Measurements from ENCODE around the gene L3MBTL4.
"Not testable (repeated sequence)": the region's sequence is repeated elsewhere in the genome, so short reads cannot be mapped to it uniquely, and the experiment has no call there.

Gene L3MBTL4

DNA sequence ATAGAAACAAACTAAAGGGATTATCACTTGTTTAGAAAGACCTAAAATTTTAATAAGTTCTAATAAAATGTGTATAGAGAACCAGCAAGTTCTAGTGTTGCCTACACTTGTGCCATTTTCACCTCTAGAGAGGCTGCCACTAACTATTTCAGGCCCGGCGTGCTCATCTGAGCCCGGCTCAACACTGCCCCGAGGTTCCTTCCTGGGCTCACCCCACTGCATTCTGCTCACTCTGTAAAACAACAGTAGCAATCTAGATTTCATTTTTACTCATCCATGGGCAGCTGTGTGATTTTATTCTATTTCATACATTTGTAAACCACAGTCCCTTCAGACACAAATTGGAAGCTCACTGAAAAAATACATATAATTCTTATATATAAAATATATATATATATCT, 253.2 kb downstream of the L3MBTL4 start:
- DNase-seq = no peak

DNA sequence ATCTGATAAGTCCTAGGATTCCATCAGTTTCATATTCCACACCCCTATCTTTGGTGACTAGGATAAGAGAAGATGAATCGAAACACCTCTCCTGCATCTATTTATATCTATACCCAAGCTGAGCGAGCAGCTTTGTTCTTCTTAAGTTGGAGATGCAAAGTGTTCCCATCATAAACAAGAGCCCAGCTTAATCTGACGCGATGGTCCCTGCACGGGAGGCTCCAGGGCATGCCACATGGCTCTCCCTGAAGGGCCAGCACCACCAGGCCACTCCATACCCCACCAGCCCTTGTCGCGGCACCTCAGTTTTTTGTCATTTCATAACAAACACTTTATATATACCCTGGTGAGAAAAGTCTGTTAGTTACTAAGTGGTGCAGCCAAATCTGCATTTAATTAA, 255.3 kb downstream of the L3MBTL4 start:
- no peak for DNase-seq

DNA sequence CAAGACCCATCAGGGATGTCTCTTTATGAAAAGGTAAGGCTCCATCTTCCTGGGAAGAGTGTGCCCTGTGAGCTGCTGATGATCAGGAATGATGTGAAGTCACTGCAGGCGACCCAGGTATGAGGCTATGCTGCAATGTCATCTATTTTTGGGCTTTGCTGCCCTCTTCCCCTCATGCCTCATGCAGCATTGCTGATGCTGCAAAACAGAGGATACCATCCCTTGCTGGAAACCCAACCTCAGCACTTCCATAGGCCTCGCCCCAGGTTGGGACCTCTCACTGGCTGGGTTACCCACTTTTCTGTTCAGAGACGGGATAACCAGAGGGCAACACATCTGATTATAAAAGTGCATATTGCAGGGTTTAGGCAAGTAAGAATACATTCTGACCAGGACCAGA, 255.8 kb downstream of the L3MBTL4 start:
- no peak for DNase-seq

DNA sequence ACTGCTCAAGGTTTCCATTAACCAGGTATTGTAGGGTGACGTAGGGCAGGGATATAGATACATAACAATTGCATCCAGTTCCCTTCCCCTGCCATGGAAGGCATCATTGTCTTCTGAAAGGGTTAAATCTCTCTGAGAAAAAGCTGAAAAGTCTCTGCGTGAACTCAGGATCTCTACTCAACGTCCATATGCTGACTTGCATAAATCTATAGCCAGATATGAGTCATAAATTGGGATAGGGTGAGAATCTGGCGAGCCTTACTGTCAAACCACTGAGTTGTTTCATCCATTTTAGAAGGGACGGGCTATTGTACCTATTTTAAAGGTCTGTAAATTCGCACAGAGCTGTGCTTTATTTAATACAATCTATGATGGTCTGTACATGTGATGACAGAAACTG, 258.3 kb downstream of the L3MBTL4 start:
- DNase-seq = no peak

DNA sequence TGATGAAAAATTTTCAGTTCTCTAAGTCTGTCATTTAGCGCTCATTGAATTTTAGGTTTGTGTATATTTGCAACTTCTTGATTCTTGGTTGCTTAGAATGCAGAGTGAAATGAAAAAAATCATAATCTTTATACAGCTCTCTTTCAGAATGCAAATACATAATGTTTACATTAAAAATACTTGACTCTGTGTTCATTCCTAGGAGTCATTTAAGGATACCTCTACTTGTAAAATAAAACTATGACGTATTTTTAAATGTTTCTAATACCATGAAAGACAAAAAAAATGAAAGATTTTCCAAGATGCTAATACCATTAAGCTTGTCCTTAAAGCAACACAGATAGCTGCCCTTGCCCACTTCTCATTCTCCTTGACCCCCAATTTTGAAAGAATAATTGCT, 259.0 kb downstream of the L3MBTL4 start:
- DNase-seq = no peak

DNA sequence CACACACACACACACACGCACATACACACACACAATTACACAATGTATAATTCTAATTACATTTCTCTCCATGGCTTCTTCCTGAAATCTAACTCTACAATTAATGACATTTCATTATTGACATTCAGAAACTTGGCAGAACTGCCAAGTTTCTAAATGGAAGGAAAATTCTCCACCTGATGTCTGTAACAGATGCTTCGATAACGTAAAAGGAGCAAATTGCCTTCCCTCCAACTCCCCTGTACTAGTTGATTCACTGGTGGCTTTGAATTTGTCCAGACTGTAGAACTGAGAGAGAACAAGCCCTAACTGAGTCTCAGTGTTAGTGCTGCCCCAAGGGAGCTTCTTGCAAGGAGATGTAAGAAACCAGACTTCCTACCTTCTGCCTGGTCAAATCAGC, 264.3 kb downstream of the L3MBTL4 start:
- no peak for DNase-seq

DNA sequence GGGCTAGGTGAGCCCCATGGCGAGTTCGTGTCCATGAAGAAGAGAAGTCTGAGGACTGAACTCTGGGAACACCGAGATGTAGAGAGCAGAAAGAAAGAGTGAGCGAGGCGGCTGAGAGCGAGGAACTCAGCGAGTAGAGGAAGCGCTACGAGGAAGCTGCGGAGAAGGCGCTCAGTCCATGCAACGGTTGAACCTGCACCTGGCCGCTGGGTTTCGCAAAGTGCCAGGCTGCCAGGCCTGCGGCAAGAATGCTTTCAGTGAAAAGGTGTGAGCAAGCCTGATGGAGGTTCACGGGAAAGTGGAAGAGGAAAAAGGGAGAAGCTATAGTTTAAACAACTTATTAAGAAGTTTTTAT, 268.4 kb downstream of the L3MBTL4 start:
- DNase-seq = no peak

DNA sequence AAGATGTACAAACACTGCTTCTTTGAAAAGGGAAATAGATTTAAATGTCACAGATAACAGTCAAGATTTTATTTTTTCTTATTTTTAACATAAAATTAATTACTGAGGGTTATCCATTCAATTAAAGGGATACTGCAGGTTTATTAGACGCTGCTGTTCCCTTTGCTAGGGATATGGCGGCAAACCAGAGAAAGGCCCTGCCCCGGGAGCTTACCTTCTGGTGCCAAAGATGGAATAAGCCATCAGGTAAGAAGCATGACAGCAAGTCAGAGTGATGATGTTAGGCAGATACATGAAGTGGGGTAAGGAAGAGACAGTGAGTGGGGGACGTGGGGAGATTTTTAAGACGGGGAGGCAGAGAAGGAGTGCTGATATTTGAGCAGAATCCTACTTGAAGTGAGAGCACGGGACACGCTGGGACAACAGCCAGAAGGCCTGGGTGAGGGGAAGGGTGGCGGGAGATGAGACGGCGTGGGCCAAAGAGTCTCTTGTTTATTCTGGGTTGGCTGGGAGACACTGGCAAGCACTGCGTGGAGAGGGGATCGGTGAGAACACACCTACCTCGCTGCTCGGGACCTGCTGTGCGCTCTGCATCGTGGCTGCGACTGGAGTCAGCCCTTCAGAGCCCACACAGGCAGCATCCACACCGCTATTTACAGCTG, 268.9 kb downstream of the L3MBTL4 start:
- no peak for DNase-seq

DNA sequence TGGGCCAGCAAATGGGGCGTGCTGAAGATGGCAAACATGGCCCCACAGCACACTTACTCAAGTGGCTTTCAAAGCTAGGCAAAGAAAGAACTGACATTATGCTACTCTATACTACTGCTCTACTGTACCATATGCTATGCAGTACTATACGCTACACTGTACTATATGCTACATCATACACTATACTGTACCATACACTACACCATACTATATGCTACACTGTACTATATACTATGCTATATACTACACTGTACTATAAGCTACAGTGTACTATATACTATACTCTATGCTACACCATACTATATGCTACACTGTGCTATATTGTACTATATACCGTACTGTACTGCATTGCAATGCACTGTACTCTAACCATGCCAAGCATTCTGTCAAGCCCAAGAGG, 275.7 kb downstream of the L3MBTL4 start:
- DNase-seq = no peak

DNA sequence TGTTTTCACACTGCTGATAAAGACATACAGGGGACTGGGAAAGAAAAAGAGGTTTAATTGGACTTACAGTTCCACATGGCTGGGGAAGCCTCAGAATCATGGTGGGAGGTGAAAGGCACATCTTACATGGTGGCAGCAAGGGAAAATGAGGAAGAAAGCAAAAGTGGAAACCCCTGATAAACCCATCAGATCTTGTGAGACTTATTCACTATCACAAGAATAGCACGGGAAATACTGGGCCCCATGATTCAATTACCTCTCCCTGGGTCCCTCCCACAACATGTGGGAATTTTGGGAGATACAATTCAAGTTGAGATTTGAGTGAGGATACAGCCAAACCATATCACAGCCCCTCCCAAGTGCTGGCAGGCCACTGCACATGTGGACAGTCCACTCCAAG, 278.8 kb downstream of the L3MBTL4 start:
- not testable (repeated sequence) for DNase-seq

DNA sequence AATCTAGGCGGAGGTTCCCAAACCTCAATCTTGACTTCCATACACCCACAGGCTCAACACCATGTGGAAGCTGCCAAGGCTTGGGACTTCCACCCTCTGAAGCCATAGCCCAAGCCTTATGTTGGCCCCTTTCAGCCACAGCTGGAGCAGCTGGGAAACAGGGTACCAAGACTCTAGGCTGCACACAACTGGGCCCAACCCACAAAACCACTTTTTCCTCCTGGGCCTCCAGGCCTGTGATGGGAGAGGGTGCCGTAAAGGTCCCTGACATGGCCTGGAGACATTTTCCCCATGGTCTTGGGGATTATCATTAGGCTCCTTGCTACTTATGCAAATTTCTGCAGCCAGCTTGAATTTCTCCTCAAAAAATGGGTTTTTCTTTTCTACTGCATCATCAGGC, 279.7 kb downstream of the L3MBTL4 start:
- DNase-seq = not testable (repeated sequence)

DNA sequence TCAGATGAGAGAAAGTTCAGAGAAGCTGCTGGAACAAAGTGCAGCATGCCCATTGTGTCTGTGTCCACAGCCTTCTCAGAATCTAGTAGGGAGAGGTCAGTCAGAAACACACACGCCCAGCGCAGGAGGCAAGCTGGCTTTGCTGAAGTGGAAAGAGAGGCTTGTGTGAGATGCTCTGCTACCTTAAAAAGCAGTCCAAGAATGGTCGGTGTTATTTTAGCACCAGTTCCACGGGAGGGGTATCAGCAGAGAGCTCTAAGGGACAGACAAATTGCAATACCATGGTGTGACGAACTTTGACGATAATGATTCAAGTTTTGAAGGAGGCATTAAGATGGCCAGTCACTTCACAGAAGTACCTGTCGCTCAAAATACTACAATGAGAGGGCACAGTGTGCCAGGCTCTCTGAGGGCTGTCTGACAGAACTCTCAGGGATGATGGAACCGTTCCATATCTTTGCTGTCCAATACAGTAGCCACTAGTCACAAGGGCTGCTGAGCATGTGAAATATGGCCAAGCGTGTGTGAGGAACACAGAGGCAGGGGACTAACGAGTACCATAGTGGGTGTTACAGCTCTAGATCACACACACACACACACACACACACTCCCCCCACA, 281.9 kb downstream of the L3MBTL4 start:
- DNase-seq = no peak

DNA sequence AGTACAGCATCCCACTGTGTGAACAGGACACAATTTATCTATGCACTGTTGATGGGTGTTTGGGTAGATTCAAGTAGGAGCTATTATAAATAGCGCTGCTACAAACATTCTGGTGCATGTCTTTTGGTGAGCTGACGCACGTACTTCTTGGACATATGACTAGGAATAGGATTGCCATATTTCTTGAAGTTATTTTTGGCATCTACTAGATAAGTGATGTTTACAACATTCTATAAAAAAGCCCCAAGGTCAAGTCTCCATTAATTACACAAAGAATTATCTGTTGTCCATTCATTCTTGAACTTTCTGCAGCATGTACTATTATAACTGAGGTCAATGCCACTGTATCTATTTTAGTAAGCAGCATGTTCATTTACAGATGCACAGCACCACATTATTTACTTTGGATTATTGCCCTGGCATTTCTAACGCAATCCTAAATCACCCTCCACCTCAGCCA, 293.9 kb downstream of the L3MBTL4 start:
- DNase-seq = no peak

DNA sequence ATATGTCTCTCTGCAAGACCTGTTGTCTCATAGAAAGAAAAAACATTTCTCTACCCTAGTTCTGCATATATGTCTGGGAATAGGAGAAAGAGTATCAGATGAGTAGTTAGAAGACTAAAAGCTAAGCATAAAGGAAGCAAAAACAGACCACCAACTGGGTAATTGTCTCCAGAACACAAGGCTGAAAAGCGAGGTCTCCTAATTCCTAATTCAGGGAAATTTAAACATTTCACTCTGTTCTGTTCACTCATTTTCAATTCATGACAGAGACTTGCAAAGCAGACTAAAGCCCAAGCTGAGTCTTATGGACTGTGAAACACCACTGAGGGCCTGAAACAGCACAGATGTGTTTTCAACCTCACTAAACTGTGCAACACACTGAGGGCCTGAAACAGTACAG, 294.9 kb downstream of the L3MBTL4 start:
- DNase-seq = no peak

DNA sequence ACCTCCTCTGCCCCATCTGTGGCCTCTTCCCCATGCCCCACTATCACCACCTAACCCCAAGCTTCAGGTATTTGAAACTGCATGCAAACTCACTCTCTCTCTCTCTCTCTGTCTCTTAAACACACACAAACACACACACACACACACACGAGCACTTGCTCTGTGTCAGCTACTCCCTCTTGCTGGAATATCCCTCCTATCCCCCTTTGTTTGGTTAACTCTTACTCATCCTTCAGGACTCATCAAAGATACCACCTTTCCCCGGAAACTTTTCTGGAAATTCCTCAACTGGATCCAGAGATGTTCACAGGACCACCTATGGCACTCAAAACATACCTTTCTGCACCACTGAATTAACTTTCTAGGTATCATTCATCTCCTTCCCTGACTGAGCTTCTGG, 296.6 kb downstream of the L3MBTL4 start:
- no peak for DNase-seq

DNA sequence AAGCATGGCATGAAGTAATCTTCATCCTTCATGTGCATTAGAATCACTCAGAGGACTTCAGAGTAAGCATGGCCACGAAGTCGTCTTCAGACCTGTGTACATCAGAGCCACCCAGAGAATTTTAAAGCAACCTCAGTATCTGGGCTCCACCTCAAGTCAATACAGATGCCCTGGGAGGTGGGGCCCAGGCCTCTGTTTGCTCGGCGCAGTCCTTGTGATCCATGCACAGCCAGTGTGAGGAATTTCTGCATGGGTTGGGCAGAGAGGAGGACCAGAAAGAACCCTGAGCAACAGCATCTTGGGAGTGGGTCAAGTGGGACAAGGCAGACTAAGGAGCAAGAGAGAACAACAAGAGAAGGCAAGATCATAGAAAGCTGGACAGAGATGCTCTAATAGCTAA, 299.0 kb downstream of the L3MBTL4 start:
- no peak for DNase-seq

DNA sequence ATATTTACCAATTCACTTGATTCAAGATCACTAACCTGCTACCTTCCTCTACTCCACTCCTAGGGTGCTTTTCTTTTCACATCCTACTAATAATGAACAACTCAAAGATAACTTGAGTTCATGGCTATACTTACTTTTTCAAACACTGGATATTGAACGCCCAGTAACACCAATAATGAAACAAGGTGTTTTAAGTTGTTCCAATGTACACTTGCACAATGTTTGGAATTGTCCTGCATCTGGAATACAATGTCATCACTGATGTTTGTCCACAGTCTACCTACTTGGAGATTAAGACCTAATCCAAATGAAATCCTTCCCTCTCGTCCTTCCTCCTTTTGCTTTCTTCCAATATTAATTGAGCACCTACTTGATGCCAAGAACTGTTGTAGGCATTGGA, 301.1 kb downstream of the L3MBTL4 start:
- no peak for DNase-seq

DNA sequence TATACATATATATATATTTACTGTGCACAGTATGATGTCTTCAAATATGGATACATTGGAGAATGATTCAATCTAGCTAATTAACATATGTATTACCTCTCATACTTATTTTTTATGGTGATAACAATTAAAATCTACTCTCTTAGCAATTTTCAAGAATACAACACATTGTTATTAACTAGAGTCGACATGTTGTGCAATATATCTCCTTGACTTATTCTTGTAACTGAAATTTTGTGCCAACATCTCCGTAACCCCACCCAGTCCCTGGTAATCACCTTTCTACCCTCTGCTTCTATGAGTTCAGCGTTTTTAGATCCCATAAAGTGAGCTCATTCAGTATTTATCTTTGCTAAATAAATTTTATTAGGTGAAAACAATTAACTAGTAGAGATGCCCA, 303.0 kb downstream of the L3MBTL4 start:
- DNase-seq = no peak

DNA sequence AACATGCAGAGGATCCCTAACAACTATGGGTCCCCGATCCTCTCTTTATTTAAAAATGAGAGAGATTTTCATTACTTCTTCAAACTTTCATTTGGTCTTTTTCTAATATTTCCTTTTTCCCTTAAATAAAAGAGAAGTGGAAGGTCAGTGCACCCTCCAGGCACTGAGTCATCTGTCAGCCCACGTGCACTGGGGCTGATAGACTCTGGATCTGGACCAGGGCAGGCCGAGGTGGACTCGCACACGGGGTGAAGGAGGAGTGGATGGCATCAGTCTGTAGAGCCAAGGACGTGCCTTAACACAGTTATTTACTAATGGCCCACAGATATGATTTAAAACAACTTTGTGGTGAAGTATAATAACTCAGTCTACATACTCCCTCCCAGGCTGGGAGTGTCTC, 305.0 kb downstream of the L3MBTL4 start:
- no peak for DNase-seq

DNA sequence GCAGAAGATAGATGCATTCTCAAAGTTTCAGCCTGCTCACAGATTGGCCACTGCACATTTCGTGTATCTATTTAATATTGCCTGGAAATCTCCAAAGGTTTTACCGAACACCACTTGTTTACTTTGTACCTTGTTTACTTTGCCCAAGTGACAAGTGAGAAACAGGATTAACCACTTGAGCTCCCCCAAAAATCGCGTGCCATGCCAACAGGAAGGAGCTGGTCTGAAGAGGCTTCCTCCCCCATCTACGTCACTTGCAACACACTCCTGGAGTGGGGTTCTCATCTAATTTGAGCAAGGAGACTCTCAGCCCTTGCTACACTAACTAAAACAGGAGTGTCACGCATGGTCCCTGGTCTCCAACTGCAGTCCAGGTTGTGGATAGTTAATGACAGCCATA, 306.9 kb downstream of the L3MBTL4 start:
- no peak for DNase-seq

DNA sequence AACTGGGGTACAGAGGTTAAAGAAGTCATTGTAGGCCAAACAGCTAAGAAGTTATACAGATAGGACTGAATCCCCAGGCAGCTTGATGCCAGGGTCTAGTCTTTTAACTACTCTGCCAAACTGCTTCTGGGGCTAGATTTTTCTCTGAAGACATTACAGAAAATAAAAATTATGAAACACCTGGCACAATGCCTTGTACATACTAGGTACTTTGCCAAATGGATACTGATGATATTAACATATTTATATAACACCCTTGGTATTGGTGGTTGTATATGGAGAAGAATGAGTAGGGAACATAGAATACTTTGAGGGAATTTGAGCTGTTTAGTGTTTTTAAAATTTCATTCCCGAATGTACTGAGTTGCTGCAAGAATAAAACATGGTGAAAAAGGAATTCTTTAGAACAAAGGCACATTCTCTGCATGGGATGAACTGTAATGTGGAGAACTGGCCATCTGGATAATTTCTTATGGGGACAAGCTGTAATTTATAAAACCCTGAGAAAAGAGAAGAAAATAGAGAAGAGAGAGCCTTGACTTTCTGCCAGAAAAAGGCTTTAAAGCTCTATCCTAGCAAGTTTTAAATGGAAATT, 308.5 kb downstream of the L3MBTL4 start:
- no peak for DNase-seq

DNA sequence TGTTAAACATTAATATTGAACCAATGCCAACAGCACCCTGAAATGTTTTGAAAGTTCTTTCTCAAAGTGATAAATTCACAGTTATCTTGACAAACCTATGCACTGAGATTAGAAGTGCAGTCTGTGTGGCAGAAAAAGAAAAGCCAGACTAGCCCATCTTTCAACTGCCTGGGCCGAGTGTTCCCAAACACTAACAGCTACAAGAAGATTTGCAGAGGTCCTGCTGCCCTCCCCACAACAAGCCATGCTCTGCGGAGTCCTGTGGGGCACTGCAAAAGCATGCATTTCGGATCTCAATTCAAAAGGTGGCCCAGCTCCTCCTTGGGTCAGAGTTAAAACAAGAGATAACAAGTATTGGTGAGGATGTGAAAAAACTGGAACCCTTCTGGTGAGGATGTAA, 311.0 kb downstream of the L3MBTL4 start:
- no peak for DNase-seq

DNA sequence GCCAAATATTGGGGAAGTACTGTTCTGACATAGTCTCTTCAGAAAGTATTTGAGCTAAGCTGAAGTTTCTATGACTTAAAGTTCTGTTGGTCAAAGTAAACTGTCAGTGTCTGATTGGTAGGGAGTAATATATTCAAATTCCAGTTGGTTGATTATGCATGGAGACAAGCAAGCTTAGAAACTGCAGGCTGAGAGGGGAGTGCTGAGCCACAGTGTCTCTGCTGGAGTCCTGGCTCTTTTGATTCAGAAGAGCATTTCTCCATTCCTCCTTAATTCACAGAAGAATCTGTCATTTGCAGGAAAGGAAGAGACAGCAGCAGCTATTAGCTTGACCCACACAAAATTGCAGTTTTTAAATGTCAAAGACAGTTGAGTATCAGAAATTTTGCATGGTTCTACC, 318.0 kb downstream of the L3MBTL4 start:
- DNase-seq = no peak

DNA sequence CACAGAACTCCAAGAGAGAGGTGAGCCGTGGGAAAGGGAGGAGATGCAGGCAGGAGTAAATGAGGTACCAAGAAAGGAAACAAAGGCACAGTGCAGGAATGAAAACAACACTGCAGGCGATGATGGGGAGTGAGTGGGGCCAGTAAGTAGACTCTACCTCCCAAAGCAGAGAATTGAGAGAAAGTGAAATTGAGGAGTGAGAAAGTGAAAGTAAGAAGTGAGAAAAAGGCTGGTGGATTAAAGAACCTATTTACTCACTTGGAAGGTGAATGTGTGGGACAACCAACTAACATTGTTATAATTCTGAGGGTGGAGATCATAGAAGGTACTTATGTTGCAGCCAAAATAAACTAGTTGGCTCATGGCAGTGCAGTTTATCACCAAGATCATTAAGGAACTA, 326.3 kb downstream of the L3MBTL4 start:
- no peak for DNase-seq

DNA sequence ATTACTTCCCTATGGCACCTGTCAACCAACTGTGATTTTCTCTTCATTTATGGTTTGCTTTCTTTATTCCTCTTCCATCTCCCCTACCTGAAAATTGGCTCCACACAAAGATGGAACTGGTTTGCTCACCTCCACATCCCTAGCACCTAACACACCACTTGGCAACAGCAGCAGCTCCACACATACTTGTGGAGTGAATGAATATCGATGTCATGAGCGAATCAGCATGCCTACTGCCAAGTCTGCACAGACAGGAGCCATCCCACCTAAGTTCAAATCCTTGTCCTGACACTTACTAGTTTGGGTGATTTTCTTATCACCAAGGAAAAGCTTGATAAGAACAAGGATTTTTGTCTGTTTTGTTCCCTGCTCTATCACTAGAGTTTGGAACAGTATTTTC, 328.0 kb downstream of the L3MBTL4 start:
- DNase-seq = no peak

All from effector CD4-positive, alpha-beta T cell (primary cell).